HG03432 (cell line): Measurements from ENCODE around the gene PBXIP1.
"Not testable (repeated sequence)": the region's sequence is repeated elsewhere in the genome, so short reads cannot be mapped to it uniquely, and the experiment has no call there.

Source experiments
- ATAC-seq: cut with Tn5 transposase; IDR thresholded peaks from one replicate; pipeline ENCODE4 v1.9.1; 2021; ENCODE audit warnings: mild to moderate bottlenecking, moderate library complexity; ENCODE audit not compliant: unreplicated experiment

PBXIP1 gene

DNA sequence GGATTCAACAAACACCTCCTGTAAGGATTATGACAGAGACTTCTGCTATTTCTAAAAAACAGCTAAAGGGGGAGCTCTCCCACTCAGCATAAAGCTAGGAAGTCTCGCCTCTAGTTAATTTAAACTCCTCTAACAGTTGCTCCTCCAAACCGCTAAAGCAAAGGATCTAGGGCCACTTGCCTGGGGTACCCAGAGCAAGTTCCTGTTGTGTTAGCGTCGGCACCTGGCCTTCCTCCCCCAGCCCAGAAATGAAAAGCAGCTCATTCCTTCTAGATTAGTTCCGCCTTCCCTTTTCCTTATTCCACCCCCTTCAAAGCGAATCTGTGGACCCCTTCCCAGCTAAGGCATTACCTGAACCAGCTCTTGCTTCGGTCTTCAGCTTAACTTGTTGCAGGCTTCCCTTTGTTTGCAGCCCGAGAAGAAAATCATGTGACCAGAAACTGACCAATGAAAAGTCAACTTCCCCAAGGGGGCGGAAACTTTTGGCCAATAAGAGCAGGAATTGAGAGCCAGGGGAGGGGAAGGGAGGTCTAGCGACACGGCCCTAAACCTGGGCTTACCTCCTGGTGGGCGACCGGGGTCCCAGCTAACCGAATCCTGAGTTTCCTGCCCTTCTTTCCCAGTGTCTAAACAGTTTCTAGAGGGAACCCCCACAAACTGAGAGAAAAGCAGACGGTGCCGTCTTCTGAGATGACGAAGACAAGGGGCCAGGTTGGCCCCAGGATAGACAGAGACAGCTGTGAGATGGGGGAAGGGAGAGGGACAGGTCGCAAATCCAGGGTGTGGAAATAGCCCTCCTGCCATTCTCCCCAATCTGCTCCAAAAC, at the start of gene PBXIP1:
Gene PBXIP1 (minus strand): TSS at position 382 of the 826 bp plus-strand sequence. CDS start 2,378 bp downstream, outside the sequence.
- peak; percentile 61 for ATAC-seq

DNA sequence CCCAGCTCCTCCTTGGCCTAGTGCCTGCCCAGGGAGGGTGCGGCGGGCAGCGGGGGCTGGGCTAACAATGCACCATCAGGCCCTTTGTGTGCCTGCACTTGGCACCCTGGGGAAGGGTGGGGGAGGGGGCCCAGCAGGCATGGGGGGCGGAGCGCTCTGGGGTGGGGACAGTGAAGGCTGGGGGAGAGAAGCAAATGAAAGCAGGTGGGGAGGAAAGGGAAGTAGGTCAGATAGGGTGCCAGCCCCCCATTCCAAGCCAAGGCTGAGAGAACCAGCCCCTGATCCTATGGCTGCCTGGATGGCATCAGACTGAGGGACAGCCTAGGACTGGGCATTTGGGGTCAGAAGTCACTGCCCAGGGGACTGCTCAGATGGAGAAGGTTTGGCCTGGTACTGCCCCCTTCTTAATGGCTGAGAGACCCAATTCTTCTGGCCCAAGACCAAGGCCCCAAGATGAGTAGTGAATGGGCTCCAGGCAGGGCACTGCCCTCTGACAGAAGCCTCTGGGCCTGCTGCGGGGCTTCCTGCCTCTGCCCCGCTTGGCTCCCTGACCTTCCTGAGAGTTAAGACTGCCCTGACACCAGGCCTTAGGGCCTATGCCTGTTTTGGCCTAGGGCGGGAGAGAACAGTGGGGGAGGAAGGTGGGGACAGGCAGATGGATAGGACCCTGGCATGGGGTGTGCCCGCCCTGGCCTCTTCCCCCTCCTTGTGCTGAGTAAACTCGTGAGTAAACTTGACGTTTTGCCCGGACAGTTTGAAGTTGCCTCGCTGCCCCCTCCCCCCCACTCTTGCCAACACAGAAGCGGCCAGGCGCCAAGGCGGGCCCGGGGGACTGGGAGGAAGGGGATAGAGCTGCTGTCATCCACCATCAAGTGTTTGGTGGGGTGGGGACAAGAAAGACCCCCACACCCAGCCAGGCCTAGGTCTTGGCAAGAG, 49.4 kb upstream of the PBXIP1 start:
- no peak for ATAC-seq

GRCh38 chr1:155004352-155005075, 48.6 kb upstream of the PBXIP1 start:
- no peak for ATAC-seq

DNA sequence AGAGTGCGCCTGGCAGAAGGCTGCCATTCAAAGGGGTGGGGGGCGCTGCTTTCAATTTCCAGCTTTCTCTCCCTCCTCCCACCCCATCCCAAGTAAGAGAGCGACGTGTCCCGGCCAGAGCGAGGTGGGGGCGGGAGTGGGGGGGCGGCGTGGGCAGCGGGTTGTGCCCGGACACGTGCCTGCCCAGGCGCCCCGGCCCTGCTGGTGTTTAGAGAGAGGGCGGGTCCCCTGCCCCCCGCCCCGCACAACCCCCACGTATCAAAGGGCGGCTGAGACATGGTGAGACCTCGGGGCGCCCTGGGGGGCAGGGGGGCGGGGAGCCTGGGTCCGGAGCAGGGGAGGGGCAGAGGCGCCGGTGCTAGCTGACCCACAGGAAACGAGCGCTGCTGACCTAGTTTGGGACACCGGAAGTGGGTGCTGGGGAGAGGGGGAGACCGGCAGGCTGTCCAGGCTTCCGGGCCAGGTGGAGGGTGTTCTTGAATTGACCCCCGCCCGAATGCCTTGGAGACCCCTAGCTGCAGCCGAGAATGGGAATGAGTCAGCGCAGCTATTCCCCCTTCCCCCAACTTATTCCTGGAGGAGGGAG, 48.0 kb upstream of the PBXIP1 start:
- ATAC-seq = no peak

DNA sequence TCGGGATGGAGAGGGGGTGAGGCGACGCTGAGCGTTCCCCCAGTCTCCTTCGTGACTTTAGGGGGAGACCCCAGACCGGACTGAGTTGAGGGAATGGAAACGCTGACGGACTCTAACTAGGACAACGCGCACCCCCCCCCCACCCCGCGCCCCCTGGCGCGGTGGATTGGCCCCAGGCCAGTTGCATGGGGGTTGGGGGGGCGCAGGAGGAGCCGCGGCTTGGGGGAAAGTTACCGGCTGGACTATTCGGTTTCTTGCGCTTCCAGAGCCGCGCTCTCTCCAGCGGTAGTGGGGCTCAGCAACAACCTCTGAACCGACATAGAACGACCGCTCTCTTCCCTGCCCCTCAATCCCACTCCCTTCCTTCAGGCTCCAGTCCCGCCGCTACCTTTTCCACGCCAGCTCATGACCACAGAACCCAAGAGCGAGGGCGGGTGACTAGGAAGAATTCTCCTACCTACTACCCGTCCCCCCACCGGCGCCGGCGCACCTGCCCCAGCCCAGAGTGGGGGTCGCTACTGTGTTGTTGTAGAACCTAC, 47.4 kb upstream of the PBXIP1 start:
- ATAC-seq = no peak

DNA sequence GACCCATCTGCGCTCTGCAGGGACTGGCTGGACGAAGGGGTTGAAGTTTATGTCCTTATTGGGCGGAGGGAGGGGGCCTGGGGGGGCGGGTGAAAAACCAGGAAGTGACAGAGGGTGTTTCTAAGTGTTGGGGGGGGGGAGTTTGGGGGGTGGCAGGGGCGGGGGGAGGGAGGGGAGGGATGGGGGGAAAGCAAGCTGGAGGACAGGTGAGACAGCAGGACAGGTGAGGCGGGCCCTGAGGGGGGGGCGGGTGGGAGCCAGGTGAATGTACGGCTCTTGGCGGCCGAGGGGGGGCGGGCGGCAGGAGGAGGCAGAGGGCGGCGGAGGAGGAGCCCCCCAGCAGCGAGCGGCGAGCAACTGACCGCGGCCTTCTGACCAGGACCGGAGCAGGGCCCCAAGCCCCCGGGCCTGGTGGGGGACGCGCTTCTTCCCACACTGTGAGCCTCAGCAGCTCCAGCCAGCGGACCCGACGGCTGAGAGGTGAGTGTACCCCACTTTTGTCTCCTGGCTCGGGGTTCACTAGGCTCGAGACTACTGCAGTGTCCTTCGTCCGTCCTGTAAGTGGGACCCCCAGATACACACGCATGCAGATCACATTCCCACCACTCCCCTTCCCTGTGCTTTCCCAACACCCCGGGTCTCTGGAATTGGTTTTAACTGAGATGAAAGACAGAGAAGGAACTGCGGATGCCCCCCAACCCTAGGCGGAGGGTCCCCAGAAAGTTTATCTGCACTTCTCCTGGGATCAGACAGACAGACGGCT, 46.7 kb upstream of the PBXIP1 start, which contains the start of gene ZBTB7B:
Gene ZBTB7B (plus strand): TSS at position 339 of the 763 bp plus-strand sequence. CDS start 11,859 bp downstream, outside the sequence.
- ATAC-seq = peak; percentile 0

DNA sequence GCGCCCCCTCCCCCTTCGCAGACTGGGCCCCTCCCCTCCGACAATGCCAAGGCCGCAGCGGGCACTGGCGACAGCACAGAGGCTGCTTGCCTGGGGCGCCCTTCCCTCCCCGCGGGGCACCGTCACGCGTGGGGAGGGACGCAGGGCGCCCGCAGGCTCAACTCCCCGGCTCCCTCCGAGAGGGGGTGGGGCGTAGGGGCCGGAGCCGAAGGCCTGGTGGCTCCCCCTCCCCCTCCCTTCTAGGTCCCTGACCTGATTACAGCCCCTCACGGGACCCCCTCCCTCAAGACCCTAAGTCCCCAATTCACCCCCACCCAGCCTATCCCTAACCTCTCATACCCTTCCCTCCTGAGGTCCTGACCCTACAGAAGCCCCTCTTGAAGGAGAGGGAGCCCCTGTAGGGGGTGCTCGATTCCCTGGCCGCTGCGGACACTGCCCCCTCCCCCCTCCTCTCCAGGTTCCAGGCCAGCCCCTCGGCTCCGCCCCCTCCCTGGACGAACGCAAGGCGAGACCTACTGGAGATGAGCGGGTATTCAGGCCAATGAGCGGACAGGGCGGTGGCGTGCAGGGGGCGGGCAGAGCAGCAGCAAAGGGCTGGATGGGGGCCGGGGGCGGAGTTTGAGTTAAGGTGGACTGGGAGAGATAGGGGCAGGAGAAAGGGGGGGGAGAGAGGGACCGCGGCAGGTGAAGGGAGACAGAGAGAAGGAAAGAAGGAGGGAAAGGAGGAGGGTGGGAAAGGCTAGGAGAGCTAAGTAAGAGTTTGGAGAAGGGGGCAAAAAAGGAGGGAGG, 46.0 kb upstream of the PBXIP1 start:
- peak; percentile 57 for ATAC-seq

DNA sequence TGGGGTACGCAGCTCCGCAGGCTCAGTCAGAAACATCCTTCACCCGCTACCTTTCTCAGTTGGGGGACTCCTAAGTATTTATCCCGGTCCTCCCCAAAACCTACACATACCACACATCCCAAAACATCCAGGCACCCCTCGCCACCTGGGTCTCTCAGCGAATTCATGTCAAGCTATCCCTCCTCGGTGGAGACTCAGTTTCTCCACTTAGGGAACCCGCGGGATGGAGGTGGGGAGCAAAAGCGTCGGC, 45.5 kb upstream of the PBXIP1 start:
- ATAC-seq = peak; percentile 15

GRCh38 chr1:155000726-155001424, 45.0 kb upstream of the PBXIP1 start:
- peak; percentile 47 for ATAC-seq

DNA sequence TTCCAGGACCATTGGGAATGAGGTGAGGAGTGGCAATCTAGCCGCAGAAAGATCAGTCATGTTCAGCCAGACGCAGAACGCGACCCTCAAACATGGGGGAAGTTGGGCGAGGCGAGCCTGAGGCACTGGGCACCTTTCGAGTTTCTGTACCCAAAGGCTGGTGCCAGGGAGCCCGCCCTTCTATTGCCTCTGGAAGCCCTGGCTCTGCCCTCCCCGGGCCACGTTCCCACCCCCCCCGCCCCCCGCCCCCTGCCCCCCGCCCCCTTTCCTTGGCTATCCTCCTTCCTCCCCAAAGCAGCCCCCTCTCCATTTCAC, 44.5 kb upstream of the PBXIP1 start:
- ATAC-seq = no peak

DNA sequence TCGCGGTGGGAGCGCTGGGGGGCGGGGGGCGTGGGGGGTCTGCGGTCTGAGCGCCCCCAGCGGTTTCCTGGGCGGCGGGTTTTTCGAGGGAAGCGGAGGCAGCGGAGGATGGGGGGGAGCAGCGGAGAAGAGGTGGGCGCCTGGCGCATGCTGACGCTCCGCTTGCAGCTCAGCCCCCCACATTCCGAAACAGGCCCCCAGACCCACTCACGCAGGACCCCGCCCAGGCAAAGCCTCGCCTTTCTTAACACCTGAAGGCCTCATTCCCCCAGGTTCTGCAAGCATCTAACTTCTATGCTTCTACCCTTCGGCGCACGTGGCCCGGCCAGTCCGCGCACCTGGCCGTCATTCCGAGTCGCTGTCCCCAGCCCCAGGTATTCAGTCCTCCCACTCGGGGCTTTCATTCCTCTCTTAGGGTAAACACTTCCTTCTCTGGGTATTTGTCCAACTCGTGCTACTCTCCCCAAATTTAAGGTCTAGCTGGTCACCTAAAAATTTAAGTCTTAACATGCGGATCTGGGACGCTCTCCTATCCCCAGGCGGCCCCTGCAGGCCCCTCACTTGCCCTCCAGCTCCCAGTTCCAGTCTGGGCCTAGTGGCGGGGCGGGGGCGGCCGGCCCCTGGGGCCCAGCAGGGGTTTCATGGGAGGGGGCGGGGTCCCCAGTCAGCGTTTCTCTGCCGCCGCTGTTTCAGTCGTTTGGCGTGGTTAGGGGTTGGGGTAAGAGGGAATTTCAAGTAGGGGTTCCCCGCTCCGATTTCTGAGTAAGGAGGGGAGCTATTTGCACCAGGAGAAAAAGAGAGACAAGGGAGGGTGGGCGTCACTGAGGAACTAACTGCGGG, 43.9 kb upstream of the PBXIP1 start:
- ATAC-seq = no peak

- peak; percentile 14 for ATAC-seq
Observed at GRCh38 chr1:154998818-154999570, 43.1 kb upstream of the PBXIP1 start.

- ATAC-seq = no peak
Observed at GRCh38 chr1:154998201-154998780, 42.4 kb upstream of the PBXIP1 start.

DNA sequence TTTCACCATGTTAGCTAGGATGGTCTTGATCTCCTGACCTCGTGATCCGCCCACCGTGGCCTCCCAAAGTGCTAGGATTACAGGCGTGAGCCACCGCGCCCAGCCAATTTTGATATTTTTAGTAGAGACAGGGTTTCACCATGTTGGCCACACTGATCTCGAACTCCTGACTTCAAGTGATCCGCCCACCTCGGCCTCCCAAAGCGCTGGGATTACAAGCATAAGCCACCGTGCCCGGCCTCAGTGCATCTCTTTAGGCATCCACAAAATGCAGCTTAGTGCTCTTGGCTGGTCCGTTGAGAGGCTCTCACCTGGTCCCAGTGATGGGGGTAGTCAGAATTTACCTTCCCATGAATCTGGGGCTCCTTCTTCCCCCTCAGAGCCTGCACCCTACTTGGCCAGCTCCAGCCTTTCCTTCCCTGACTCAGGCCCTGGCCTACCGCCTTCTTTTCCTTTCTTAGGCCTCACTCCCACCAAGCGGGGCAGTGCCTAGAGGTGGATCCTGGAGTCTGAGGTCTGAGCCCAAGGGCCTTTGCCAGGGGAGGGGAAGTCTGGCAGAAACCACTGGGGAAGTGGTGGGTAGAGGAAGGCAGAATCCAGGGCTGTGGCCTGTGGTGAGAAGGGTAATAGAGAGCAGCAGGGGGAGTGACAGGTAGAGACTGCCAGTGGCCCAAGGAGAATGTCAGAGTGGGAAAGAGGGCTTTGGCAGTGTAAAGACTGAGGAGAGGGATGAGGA, 41.2 kb upstream of the PBXIP1 start:
- no peak for ATAC-seq

DNA sequence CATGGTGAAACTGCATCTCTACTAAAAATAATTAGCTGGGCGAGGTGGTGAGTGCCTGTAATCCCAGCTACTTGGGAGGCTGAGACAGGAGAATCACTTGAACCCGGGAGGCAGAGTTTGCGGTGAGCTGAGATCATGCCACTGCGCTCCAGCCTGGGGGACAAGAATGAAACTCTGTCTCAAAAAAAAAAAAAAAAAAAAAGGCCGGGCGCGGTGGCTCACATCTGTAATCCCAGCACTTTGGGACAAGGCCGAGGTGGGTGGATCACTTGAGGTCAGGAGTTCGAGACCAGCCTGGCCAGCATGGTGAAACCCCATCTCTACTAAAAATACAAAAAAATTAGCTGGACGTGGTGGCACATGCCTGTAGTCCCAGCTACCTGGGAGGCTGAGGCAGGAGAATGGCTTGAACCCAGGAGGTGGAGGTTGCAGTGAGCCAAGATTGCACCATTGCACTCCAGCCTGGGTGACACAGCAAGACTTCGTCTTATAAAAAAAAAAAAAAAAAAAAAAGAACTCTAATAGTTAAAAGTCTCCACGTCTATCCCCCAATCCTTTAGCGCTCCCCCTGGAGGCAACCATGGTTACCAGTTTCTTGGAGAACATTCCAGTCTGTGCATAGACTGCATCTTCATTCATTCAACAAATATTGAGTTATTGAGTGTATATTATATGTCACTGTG, 39.5 kb upstream of the PBXIP1 start:
- not testable (repeated sequence) for ATAC-seq
